Esophagus squamous epithelium (tissue), 5 donors: Measurements from ENCODE around the gene THAP2. TPM values are rescaled to one million over a fixed set of nuclear protein-coding genes. Genes with fewer than 3 reads are reported as not detected.
"Not testable (repeated sequence)": the region's sequence is repeated elsewhere in the genome, so short reads cannot be mapped to it uniquely, and the experiment has no call there.

Source experiments
- DNase-seq: peaks from one replicate; lab custom pipeline; 2025; lab: John Stamatoyannopoulos, UW
- H3K27ac ChIP-seq, 4 donors: fragments of 200-600 bp; sonication (generic); one replicate each; pipeline ENCODE4 v1.5.1; 2016 to 2019; ENCODE audit warnings: mild to moderate bottlenecking in 1 of 4
- H3K27me3 ChIP-seq, 4 donors: fragments of 200-600 bp; sonication (generic); 1 replicate in 3 of 4; 2 replicates in 1 of 4; pipeline versions ENCODE4 v1.5.1 to v1.6.0; 2017 to 2021; ENCODE audit warnings: antibody characterized with exemption in 1 of 4
- H3K36me3 ChIP-seq, 3 donors: fragments of 200-600 bp; sonication (generic); one replicate each; pipeline ENCODE4 v1.5.1; 2016 to 2019
- H3K4me1 ChIP-seq, 3 donors: fragments of 200-600 bp; sonication (generic); one replicate each; pipeline ENCODE4 v1.5.1; 2017 to 2019
- H3K4me3 ChIP-seq, 4 donors: fragments of 200-600 bp; sonication (generic); 1 replicate in 3 of 4; 2 replicates in 1 of 4; pipeline ENCODE4 v1.5.1; 2016 to 2019; ENCODE audit warnings: mild to moderate bottlenecking in 2 of 4, moderate library complexity in 1 of 4
- H3K9me3 ChIP-seq, 3 donors: fragments of 200-600 bp; sonication (generic); one replicate each; pipeline ENCODE4 v1.5.1; 2016 to 2019
- POLR2A ChIP-seq, 4 donors: fragments of 450-650 bp; IDR thresholded peaks; one replicate each; pipeline ENCODE4 v1.6.1; 2017; ENCODE audit warnings: antibody characterized with exemption in 4 of 4, mild to moderate bottlenecking in 4 of 4, moderate library complexity in 3 of 4
- WGBS, 2 donors: methylation state at CpG; one replicate each; pipeline ENCODE4 v1.1.5; 2018; 5-methylcytosine and 5-hydroxymethylcytosine counted together
- intact Hi-C: fragments of 100-400 bp; cut with DNase I; formaldehyde crosslinking; loops from one replicate; pipeline ENCODE4 v1.15.0; 2022
- total RNA-seq, 4 donors: library from RNA; depleted of rRNA; stranded (reverse); fragments of >200 nt; gene quantifications; one replicate each; pipeline ENCODE4 v1.1.0, GENCODE V29; 2016
- TF ChIP-seq, protein P1 (sequence below), 6 experiments: fragments of 450-650 bp in 4 of 6; fragments of 200-600 bp in 2 of 6; sonication (generic) in 2 of 6; IDR thresholded peaks; one replicate each; pipeline ENCODE4 v1.5.1; 2016 to 2019; ENCODE audit warnings: antibody characterized with exemption in 6 of 6, mild to moderate bottlenecking in 4 of 6, moderate library complexity in 4 of 6
- donor health status: DM: yes; HTN: yes; CAD: no.

THAP2 gene
- total RNA-seq, 4 donors from 2014 or later: 4.8 to 11.3 (median 6.0) TPM

DNA sequence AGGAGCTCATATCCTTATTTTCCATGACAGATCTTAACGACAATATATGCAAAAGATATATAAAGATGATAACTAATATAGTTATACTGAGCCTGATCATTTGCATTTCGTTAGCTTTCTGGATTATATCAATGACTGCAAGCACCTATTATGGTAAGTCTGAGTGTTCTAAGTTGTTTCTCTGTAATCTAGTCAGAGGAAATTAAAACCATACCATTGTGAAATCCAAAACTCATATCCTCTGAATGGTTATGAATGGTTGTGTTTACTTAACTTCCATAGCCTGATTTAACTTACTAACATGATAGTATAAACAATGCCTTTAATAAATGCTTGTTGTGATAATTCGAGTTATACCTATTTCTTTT is 22.5 kb downstream of the THAP2 start:
- WGBS, 2 donors: 2 to 5% methylated on average over 3 of the region's 3 CpGs
- Histone ChIP-seq H3K27ac (peak overlapping the region; percentile 89 to 96 (median 92)), H3K9me3 (no peaks in the 10 kb centered on the region), H3K27me3 (no peaks in the 10 kb centered on the region), H3K36me3 (no peaks in the 10 kb centered on the region), H3K4me3 (peak overlapping the region; percentile 51 to 77 (median 72)), H3K4me1 (peaks cover 14 to 62% (median 23%) of the 10 kb centered on the region in 3 donors)
- intact Hi-C loops: loop anchor here (5.0 kb wide), 1 partner anchor 66 kb away; the partner anchor contains the start of gene RAB21
- no peak for DNase-seq
- TF ChIP-seq, protein P1, sequence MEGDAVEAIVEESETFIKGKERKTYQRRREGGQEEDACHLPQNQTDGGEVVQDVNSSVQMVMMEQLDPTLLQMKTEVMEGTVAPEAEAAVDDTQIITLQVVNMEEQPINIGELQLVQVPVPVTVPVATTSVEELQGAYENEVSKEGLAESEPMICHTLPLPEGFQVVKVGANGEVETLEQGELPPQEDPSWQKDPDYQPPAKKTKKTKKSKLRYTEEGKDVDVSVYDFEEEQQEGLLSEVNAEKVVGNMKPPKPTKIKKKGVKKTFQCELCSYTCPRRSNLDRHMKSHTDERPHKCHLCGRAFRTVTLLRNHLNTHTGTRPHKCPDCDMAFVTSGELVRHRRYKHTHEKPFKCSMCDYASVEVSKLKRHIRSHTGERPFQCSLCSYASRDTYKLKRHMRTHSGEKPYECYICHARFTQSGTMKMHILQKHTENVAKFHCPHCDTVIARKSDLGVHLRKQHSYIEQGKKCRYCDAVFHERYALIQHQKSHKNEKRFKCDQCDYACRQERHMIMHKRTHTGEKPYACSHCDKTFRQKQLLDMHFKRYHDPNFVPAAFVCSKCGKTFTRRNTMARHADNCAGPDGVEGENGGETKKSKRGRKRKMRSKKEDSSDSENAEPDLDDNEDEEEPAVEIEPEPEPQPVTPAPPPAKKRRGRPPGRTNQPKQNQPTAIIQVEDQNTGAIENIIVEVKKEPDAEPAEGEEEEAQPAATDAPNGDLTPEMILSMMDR (IDR thresholded peaks at IDR 0.05): no peak
- TF ChIP-seq POLR2A (IDR thresholded peaks at IDR 0.05): no peak

DNA sequence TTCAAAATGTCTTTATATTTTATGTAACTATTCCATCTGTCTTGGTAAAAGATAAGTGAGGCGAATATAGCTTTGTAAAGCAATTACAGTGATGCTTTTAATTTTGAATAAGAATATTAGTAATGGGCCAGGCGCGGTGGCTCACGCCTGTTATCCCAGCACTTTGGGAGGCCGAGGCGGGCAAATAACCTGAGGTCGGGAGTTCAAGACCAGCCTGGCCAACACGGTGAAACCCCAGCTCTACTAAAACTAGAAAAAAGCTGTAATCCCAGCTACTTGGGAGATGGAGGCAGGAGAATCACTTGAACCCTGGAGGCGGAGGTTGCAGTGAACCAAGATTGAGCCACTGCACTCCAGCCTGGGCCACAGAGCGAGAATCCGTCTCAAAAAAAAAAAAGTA is 23.1 kb downstream of the THAP2 start:
- not testable (repeated sequence) for H3K36me3 ChIP-seq, H3K9me3 ChIP-seq, H3K27me3 ChIP-seq, DNase-seq
- intact Hi-C loops: loop anchor here (5.0 kb wide), 1 partner anchor 65 kb away; the partner anchor contains the start of gene RAB21
- peak overlapping the region; percentile 51 to 77 (median 72) for H3K4me3 ChIP-seq
- WGBS, 2 donors: 50 to 52% methylated on average over 11 of the region's 11 CpGs
- H3K27ac ChIP-seq: peak overlapping the region; percentile 48 to 96 (median 92)
- peaks cover 14 to 67% (median 24%) of the 10 kb centered on the region in 3 donors for H3K4me1 ChIP-seq

DNA sequence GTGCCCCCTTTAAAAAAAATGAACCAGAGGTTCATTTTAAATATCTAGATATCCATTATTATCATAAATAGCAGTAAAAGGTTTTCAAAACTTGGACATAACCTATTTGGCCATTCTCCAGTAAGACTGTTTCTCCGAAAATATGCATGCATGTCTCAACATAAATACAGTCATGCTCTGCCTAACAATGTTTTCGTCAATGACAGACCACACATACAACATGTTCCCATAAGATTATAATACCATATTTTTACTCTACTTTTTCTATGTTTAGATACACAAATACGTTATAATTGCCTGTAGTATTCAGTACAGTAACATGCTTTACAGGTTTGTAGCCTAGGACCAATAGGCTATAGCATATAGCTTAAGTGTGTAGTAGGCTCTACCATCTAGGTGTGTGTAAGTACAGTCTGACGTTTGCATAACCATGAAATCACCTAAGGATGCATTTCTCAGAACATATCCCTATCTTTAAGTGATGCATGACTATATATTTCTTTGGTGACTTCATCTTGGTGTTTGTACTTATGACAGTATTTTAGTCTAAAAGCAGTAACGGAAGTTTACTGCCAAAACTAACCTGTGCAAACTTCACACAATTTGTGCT is 25.0 kb downstream of the THAP2 start:
- H3K4me3 ChIP-seq: peak overlapping the region in 3 of 4 donors; percentile 21 to 77 (median 76)
- TF ChIP-seq, protein P1 (IDR thresholded peaks at IDR 0.05): no peak
- no peak for TF ChIP-seq POLR2A (IDR thresholded peaks at IDR 0.05)
- no peak for DNase-seq
- H3K27me3 ChIP-seq: no peaks in the 10 kb centered on the region
- intact Hi-C loops: loop anchor here (5.0 kb wide), 1 partner anchor 63 kb away; the partner anchor contains the start of gene RAB21
- 45 to 47% methylated on average over 5 of the region's 5 CpGs for WGBS, 2 donors
- H3K36me3 ChIP-seq: no peaks in the 10 kb centered on the region
- no peaks in the 10 kb centered on the region for H3K9me3 ChIP-seq
- H3K4me1 ChIP-seq: peaks cover 14 to 86% (median 40%) of the 10 kb centered on the region in 3 donors
- peak overlapping the region; percentile 23 to 96 (median 92) for H3K27ac ChIP-seq

DNA sequence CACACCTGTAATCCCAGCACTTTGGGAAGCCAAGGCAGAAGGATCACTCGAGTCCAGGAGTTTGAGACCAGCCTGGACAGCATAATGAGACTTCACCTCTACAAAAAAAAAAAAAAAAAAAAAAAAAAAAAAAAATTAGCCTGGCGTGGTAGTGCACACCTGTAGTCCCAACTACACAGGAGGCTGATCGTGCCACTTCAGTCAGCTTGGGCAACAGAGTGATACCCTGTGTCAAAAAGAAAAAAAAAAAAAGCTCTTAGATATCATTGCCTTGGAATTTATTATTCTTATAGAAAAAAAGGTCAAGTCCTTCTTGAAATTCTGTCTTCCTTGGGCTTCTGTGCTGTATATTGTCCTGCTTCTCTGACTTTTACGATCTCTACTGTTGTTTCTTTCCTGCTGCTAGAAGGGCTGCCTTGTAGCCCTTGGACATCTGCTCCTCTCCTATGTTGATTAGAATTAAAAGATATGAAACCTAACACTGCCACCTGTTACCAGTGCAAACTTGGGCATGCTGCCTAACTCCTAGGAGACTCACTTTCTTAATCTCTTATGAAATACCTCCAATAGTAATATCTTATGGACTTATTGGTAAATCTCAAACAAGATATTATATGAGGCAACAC is 27.5 kb downstream of the THAP2 start:
- intact Hi-C loops: no loop called here
- Histone ChIP-seq H3K27me3 (no peaks in the 10 kb centered on the region), H3K4me3 (no peak overlapping the region), H3K27ac (peak overlapping the region in 1 of 4 donors; percentile 12), H3K4me1 (peaks cover 14 to 90% (median 40%) of the 10 kb centered on the region in 3 donors), H3K9me3 (no peaks in the 10 kb centered on the region), H3K36me3 (peaks cover 0 to 5% (median 0%) of the 10 kb centered on the region in 3 donors)
- 81 to 84% methylated on average over 4 of the region's 4 CpGs for WGBS, 2 donors
- DNase-seq: no peak
- TF ChIP-seq, protein P1 (IDR thresholded peaks at IDR 0.05): no peak
- TF ChIP-seq POLR2A (IDR thresholded peaks at IDR 0.05): no peak

- Histone ChIP-seq H3K36me3 (peaks cover 0 to 20% (median under 1%) of the 10 kb centered on the region in 3 donors), H3K9me3 (no peaks in the 10 kb centered on the region), H3K27me3 (no peaks in the 10 kb centered on the region), H3K4me1 (peaks cover under 1 to 76% (median 33%) of the 10 kb centered on the region in 3 donors), H3K27ac (peak overlapping the region; percentile 81 to 84 (median 82)), H3K4me3 (no peak overlapping the region)
- WGBS, 2 donors: 82 to 90% methylated on average over 6 to 7 of the region's 7 CpGs
- TF ChIP-seq, protein P1 (IDR thresholded peaks at IDR 0.05): no peak
- no peak for TF ChIP-seq POLR2A (IDR thresholded peaks at IDR 0.05)
- no peak for DNase-seq
- intact Hi-C loops: no loop called here
Measured at GRCh38 chr12:71693126-71693525, 29.0 kb downstream of the THAP2 start.

DNA sequence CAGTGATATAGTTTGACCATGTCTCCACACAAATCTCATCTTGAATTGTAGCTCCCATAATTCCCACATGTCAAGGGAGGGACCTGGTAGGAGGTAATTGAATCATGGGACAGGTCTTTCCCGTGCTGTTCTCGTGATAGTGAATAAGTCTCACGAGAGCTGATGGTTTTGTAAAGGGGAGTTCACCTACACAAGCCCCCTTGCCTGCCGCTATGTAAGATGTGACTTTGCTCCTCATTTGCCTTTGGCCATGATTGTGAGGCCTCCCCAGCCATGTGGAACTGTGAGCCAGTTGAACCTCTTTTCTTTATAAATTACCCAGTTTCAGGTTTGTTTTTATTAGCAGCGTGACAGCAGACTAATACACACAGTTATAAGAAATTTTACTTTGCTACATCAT is 29.6 kb downstream of the THAP2 start:
- H3K27me3 ChIP-seq, H3K9me3 ChIP-seq, DNase-seq, H3K4me3 ChIP-seq, intact Hi-C loops: not testable (repeated sequence)
- Histone ChIP-seq H3K27ac (peak overlapping the region; percentile 81 to 84 (median 82)), H3K4me1 (peaks cover 0 to 71% (median 28%) of the 10 kb centered on the region in 3 donors), H3K36me3 (peaks cover 0 to 26% (median 5%) of the 10 kb centered on the region in 3 donors)
- WGBS, 2 donors: 64 to 86% methylated on average over 5 of the region's 5 CpGs
